Endothelial cell of umbilical vein (primary cell): ENCODE measurements around the gene TFF1. TPM values are rescaled to one million over a fixed set of nuclear protein-coding genes. Genes with fewer than 3 reads are reported as not detected.

ENCODE experiments used
- BruUV-seq: library from RNA; stranded (reverse); fragments of 400-500 nt; replicated peaks from 2 replicates; lab custom pipeline; 2021; lab: Mats Ljungman, UMichigan
- CTCF ChIA-PET: fragments of 300-600, 350-600 bp; sonication (Branson Sonifier 250); formaldehyde crosslinking; loops from one replicate; lab custom pipeline; 2021; ENCODE audit warnings: antibody characterized with exemption, inconsistent platforms; lab: Charles Lee
- POLR2A ChIA-PET: fragments of 300-600, 350-600 bp; sonication (Branson Sonifier 250); formaldehyde crosslinking; loops from one replicate; lab custom pipeline; 2021; ENCODE audit warnings: antibody characterized with exemption, inconsistent platforms; lab: Charles Lee
- DNase-seq: peaks from one replicate; pipeline ENCODE4 v3.0.0-alpha.2; 2011; ENCODE audit warnings: low read depth, low spot score
- FAIRE-seq: peaks from 2 replicates; lab custom pipeline; 2011; peaks lifted over from hg19 to GRCh38; lab: Jason Lieb, UNC
- H2AFZ ChIP-seq: 2 replicates; pipeline ENCODE4 v1.6.0; 2012; ENCODE audit warnings: low read depth, low read length, control low read depth, inconsistent platforms
- H3K27ac ChIP-seq: 2 replicates; pipeline ENCODE4 v1.5.1; 2011; ENCODE audit warnings: low read depth, mild to moderate bottlenecking, control low read depth, low read length, moderate library complexity; ENCODE audit not compliant: insufficient read depth
- H3K27me3 ChIP-seq, 2 experiments: 2 replicates each; pipeline versions ENCODE4 v1.6.0 to v1.6.1; 2011; ENCODE audit warnings: low read length in 2 of 2, mixed read lengths in 1 of 2; ENCODE audit not compliant: control insufficient read depth in 2 of 2, insufficient read depth in 2 of 2
- H3K36me3 ChIP-seq, 2 experiments: 2 replicates in 1 of 2; 3 replicates in 1 of 2; pipeline ENCODE4 v1.5.1; 2011; ENCODE audit warnings: low read length in 2 of 2, mild to moderate bottlenecking in 1 of 2, moderate library complexity in 1 of 2; ENCODE audit not compliant: control insufficient read depth in 2 of 2, insufficient read depth in 2 of 2; ENCODE audit errors: extremely low read depth in 1 of 2
- H3K4me1 ChIP-seq: 3 replicates; pipeline ENCODE4 v1.5.1; 2011; ENCODE audit warnings: mild to moderate bottlenecking, low read length; ENCODE audit not compliant: control insufficient read depth, insufficient read depth; ENCODE audit errors: extremely low read depth
- H3K4me2 ChIP-seq: 2 replicates; pipeline ENCODE4 v1.6.1; 2011; ENCODE audit warnings: low read length, control low read depth, mixed read lengths; ENCODE audit not compliant: insufficient read depth
- H3K4me3 ChIP-seq, 3 experiments: fragments of 200-600 bp in 1 of 3; sonication (generic), shearing (Covaris generic) in 1 of 3; replicated peaks in 1 of 3; 2 replicates each; pipeline ENCODE4 v1.5.1; 2011 to 2016; ENCODE audit warnings: control low read depth in 3 of 3, low read length in 3 of 3, mild to moderate bottlenecking in 2 of 3, inconsistent platforms in 1 of 3, low read depth in 1 of 3, moderate library complexity in 1 of 3; ENCODE audit not compliant: insufficient read depth in 1 of 3
- H3K79me2 ChIP-seq: 2 replicates; pipeline ENCODE4 v1.6.0; 2012; ENCODE audit warnings: low read length, inconsistent platforms; ENCODE audit not compliant: control insufficient read depth, insufficient read depth
- H3K9ac ChIP-seq: replicated peaks from 2 replicates; pipeline ENCODE3; 2011; ENCODE audit warnings: low read length, control low read depth; ENCODE audit not compliant: insufficient read depth; ENCODE audit errors: extremely low read depth
- H3K9me1 ChIP-seq: replicated peaks from 3 replicates; pipeline ENCODE4 v1.6.0; 2011; ENCODE audit warnings: mild to moderate bottlenecking, low read length; ENCODE audit not compliant: control insufficient read depth, insufficient read depth; ENCODE audit errors: extremely low read depth
- H3K9me3 ChIP-seq: replicated peaks from 2 replicates; pipeline ENCODE4 v1.5.1; 2012; ENCODE audit warnings: low read length, inconsistent platforms; ENCODE audit not compliant: control insufficient read depth, insufficient read depth
- H4K20me1 ChIP-seq: replicated peaks from 2 replicates; pipeline ENCODE3; 2011; ENCODE audit warnings: mild to moderate bottlenecking, low read length; ENCODE audit not compliant: control insufficient read depth, insufficient read depth; ENCODE audit errors: extremely low read depth
- EZH2 ChIP-seq: IDR thresholded peaks from 2 replicates; pipeline ENCODE4 v1.6.1; 2012; ENCODE audit warnings: borderline replicate concordance, low read depth, mild to moderate bottlenecking, moderate library complexity, low read length, inconsistent platforms; ENCODE audit not compliant: severe bottlenecking
- FOS ChIP-seq: IDR thresholded peaks from 2 replicates; pipeline ENCODE4 v1.6.1; 2011; ENCODE audit warnings: mild to moderate bottlenecking, low read length, moderate library complexity, borderline replicate concordance; ENCODE audit not compliant: insufficient read depth
- GATA2 ChIP-seq: IDR thresholded peaks from 2 replicates; pipeline ENCODE4 v1.7.0; 2011; ENCODE audit warnings: low read depth, mild to moderate bottlenecking, moderate library complexity, mixed read lengths, low read length; ENCODE audit not compliant: insufficient read length, insufficient read depth
- JUN ChIP-seq: IDR thresholded peaks from 2 replicates; pipeline ENCODE4 v1.6.1; 2011; ENCODE audit warnings: borderline replicate concordance, low read depth; ENCODE audit not compliant: insufficient read length, insufficient read depth
- MYC ChIP-seq: IDR thresholded peaks from one replicate; pipeline ENCODE4 v1.6.1; 2011; ENCODE audit warnings: mild to moderate bottlenecking, low read depth, low read length
- POLR2A ChIP-seq: IDR thresholded peaks from 2 replicates; pipeline ENCODE4 v1.6.1; 2012; ENCODE audit warnings: low read depth, mild to moderate bottlenecking, control low read depth, low read length
- POLR2AphosphoS5 ChIP-seq: IDR thresholded peaks from 2 replicates; pipeline ENCODE4 v1.6.1; 2012; ENCODE audit warnings: low read depth, mild to moderate bottlenecking, control low read depth, low read length, moderate library complexity; ENCODE audit not compliant: insufficient read depth
- dilution Hi-C: fragments of 300-500 bp; cut with MboI; formaldehyde crosslinking; loops from one replicate; pipeline ENCODE4 v1.15.0; 2019; ENCODE audit warnings: low sequenced_read_pairs; ENCODE audit not compliant: extremely low pct_ligation_motif_present
- intact Hi-C: fragments of 100-400 bp; cut with micrococcal nuclease; formaldehyde crosslinking; loops from one replicate; pipeline ENCODE4 v1.10.0; 2022
- polyA plus RNA-seq, 4 experiments: library from polyadenylated mRNA; depleted of rRNA in 3 of 4; stranded (reverse) in 3 of 4; unstranded in 1 of 4; fragments of >200 nt; gene quantifications; 2 replicates each; pipeline versions ENCODE4 v1.2.1 to v1.2.3, GENCODE V29; 2011 to 2012; ENCODE audit warnings: missing spikeins in 1 of 4
- total RNA-seq: library from RNA; stranded (reverse); gene quantifications from 2 replicates; pipeline ENCODE4 v1.2.3, GENCODE V29; 2021
- TF ChIP-seq, protein P1 (sequence below): IDR thresholded peaks from 2 replicates; pipeline ENCODE4 v1.6.1; 2011; ENCODE audit not compliant: insufficient read depth, insufficient read length
- TF ChIP-seq, protein P2 (sequence below), 2 donors: IDR thresholded peaks; 1 replicate in 1 of 2; 2 replicates in 1 of 2; pipeline ENCODE4 v1.5.1; 2011; ENCODE audit warnings: low read length in 2 of 2, mild to moderate bottlenecking in 2 of 2, moderate library complexity in 2 of 2, control low read depth in 1 of 2, inconsistent platforms in 1 of 2, low read depth in 1 of 2; ENCODE audit not compliant: insufficient read depth in 1 of 2; ENCODE audit errors: extremely low read depth in 1 of 2

Gene TFF1
- total and polyA plus RNA-seq, 2 donors (not counting 3 experiments of a cell fraction or from before 2014, with no cell fraction given): not detected

DNA sequence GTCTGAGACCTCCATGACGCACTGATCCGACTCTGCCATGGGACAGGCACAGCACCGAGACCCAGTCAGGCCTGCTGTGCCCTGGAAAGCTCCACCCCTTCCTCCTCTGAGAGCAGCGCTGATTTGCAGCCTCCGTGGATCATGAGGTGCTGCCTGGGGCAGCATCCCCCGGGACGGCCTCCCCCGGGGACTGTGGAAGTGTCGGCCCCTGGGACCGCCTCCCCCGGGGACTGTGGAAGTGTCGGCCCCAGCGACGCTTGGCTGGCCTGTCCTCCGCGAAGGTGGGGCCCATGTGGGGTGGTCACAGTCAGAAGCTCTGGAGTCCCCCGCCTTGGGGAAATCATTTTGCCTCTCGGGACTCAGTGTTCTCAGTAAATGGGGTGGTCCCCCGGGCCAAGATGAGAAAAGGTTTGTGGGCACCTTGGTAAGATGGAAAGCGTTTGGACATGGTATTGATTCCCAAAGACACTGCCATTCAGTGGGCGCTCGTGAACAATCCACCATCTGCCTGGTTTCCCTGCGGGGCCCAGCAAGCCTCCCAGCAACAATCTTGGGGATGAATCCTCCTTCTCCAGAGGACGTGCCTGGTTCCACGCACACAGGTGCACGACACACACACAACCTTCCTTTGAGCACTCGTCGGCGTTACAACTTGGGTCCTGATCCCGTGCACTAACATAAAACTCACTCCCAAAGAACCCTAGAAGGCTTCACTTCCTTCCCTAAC is 18.6 kb downstream of the TFF1 start:
- Histone ChIP-seq H3K36me3 (no peaks in the 10 kb centered on the region), H3K4me3 (no peak overlapping the region), H3K9ac (no peak overlapping the region), H3K4me1 (no peaks in the 10 kb centered on the region), H3K9me3 (no peaks in the 10 kb centered on the region), H3K9me1 (no peaks in the 10 kb centered on the region), H2AFZ (no peak overlapping the region), H3K79me2 (no peaks in the 10 kb centered on the region), H3K4me2 (no peak overlapping the region), H3K27ac (no peak overlapping the region), H3K27me3 (no peaks in the 10 kb centered on the region), H4K20me1 (no peaks in the 10 kb centered on the region)
- dilution Hi-C loops (no loop called here), intact Hi-C loops (no loop called here)
- CTCF ChIA-PET: no interaction called here
- DNase-seq (no peak), FAIRE-seq (no peak)
- POLR2A ChIA-PET: no interaction called here
- TF ChIP-seq POLR2AphosphoS5 (no peak), JUN (no peak), MYC (no peak), POLR2A (no peak), EZH2 (no peak), FOS (no peak), GATA2 (no peak)
- TF ChIP-seq, protein P1, sequence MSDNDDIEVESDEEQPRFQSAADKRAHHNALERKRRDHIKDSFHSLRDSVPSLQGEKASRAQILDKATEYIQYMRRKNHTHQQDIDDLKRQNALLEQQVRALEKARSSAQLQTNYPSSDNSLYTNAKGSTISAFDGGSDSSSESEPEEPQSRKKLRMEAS: no peak
- TF ChIP-seq, protein P2, sequence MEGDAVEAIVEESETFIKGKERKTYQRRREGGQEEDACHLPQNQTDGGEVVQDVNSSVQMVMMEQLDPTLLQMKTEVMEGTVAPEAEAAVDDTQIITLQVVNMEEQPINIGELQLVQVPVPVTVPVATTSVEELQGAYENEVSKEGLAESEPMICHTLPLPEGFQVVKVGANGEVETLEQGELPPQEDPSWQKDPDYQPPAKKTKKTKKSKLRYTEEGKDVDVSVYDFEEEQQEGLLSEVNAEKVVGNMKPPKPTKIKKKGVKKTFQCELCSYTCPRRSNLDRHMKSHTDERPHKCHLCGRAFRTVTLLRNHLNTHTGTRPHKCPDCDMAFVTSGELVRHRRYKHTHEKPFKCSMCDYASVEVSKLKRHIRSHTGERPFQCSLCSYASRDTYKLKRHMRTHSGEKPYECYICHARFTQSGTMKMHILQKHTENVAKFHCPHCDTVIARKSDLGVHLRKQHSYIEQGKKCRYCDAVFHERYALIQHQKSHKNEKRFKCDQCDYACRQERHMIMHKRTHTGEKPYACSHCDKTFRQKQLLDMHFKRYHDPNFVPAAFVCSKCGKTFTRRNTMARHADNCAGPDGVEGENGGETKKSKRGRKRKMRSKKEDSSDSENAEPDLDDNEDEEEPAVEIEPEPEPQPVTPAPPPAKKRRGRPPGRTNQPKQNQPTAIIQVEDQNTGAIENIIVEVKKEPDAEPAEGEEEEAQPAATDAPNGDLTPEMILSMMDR (IDR thresholded peaks at IDR 0.05; ENCODE audit: extremely low read depth in 1 of 2, insufficient read depth in 1 of 2, low read depth in 1 of 2, low read length in 2 of 2): no peak
- no TSS peak for BruUV-seq
